ENCODE measurements around the gene SEPTIN7.
"Not testable (repeated sequence)": the region's sequence is repeated elsewhere in the genome, so short reads cannot be mapped to it uniquely, and the experiment has no call there.

The SEPTIN7 gene

DNA sequence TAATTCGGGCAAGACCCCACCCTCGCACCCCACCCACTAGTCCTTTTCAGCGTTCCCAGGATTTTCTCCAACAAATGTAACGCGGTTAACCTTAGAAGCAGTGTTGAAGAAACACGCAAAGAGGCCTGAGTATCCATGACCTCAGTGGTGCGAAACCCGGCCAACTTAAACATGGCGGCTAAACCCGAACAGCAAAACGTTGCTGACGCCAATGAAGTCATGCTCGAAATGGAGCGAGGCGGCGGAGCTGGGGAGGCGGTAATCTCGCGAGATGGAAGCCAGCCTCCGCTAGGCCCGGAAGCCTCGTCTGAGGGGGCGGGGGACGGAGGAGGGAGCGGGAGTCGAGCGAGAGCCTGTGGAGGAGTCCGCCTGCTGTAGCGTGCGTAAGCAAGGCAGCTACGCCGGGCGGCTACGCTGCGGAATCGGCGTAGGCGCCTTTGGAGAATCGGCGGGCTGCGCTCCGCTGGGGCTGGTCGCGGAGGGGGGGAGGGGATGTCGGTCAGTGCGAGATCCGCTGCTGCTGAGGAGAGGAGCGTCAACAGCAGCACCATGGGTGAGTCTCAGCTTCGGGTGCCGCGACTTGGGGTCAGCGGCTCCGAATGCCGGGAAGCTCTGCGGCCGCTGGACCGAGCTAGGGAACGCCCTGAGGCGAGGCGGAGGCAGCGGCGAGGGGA, at the start of gene SEPTIN7:
Gene SEPTIN7, plus strand, starts transcription at position 340 of the 674 bp plus-strand sequence. Its CDS starts 153 bp downstream, at position 493.
- DNase-seq, result peak; percentile 100

DNA sequence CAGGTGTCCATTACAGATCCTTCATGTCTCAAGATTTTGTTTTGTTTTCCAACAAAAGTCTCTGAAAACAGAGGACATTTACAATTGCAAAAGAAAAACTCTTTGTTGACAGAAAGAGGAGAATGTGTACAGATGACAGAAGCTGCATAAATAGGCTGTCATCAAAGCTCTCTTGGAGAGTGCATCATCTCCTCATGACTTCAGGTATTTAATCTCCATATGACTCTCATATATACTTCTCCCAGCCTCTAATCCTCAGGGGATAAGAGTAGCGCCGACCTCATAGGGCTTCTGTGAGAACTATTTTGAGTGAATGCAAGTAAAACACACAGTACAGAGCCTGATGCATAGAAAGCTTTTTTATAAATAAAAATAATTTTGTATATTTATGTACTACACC, 48.1 kb upstream of the SEPTIN7 start:
- no peak for DNase-seq

DNA sequence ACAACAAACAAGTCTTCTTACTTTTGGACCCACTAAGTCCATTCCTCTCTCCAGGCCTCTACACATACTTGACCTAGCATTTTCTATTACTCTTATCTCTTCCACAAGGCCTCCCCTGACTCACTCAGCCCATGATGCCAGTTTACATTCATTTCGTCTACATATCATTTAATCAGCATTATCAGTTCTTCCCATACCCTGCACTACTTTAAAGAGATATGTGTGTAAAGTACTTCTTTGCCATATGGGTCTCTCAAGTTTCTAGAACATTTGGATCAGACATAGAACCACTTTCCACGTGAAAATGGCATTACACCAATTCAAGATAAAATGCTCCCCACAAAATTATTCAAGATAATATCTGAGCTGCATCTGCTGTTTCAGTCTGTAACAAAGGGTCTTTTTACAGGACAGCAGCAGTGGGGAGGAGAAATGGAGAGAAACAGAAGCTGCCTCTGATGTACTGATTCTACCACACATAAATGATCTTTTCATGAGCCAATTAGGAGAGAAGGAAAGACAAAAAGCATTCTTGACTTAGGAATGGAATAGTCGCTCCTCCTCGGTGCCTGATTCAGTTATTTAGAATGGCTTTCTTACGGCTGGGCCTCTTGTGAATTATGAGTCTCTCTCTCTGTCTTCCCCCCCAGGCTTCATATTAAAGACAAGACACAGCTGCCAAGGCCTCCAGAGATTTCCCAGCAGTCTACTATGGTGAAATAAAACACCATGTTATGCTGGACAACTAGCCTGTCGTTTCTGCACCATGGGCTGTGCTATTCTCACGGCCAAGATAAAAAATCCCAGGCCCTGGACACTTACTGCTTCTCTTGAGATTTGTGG, 46.9 kb upstream of the SEPTIN7 start:
- DNase-seq, result no peak

DNA sequence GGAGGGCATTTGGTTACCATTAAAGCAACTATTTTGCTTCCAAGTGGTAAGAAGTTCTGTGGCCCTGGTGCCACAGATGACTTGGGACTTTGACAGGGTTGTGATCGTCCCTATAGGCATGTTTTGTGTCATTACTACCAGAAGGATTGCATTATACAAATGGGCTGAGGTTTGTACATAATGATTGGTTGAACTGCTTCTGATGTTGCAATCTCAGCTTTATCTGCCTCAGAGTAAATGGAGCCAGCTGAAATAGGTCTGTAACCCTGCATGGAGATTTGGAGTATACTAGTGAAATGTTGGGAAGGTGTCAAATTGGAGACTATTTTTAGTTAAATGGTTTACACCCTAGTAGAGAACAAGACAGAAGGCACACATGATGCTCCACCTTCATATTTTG, 46.1 kb upstream of the SEPTIN7 start:
- no peak for DNase-seq

DNA sequence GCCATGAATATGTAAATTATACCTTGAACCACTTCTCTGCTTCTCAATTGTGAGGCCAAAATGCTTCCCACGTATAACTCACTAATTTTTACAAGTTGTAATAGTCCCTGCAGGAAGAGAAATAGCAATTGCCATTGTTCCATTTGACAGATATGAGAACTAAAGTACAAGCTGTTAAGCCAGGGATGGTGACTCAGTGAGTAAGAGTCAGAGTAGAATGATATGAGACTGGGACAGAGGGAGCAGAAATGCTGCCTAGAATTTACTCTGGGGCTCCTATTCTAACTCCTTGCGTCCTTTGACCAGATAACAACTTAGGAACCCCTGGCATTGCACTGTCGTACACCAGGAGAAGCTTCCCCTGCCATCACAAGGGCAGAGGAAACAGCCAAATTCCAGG, 45.1 kb upstream of the SEPTIN7 start:
- no peak for DNase-seq

DNA sequence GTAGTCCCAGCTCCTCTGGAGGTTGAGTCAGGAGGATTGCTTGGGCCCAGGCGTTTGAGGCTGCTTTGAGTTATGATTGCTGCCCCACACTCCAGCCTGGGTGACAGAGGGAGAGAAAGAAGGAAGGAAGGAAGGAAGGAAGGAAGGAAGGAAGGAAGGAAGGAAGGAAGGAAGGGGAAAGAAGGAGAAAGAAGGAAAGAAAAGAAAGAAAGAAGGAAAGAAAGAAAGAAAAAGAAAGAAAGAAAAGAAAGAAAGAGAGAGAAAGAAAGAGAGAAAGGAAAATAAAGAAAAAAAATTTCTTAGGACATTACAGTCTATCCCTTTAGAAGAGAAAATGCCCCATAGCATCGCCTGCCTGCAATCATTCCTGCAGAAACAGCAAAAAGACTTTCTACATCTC, 44.4 kb upstream of the SEPTIN7 start:
- not testable (repeated sequence) for DNase-seq

DNA sequence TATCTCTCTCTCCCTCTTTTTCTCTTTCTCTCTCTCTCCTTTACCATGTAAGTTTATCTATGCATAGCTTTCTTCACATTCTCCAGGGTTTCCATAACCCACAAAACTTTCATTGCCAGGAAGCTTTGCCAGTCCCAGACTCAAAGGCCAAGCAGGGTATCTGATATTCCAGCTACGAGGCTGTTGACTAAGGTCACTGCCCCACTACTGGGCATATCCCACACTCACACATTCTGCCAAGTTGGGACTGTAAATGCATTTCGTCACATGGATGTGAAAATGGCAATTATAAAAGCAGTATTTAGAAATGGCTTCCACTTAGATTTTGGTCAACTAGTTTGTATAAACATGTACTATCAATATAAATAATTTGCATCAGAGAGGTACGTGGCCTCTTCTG, 43.3 kb upstream of the SEPTIN7 start:
- no peak for DNase-seq

DNA sequence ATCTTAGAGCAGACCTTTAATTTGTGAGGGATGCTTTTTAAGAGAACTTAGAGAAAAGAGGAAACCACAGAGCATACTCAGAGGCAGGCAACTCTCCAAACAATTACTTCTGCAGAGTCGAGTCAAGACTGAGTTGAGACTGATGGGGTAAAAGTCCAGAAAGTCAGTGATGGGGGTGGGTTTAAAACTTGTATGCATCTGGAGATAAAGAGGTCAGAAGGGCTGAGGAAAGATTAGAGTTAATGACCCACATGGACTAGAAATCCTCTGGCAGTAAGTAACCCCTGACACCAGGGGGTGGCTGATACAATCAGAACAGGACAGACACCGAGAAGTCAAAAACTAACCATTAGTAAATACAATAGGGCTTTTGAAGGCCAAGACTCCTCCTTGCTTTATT, 42.4 kb upstream of the SEPTIN7 start:
- DNase-seq, result no peak

DNA sequence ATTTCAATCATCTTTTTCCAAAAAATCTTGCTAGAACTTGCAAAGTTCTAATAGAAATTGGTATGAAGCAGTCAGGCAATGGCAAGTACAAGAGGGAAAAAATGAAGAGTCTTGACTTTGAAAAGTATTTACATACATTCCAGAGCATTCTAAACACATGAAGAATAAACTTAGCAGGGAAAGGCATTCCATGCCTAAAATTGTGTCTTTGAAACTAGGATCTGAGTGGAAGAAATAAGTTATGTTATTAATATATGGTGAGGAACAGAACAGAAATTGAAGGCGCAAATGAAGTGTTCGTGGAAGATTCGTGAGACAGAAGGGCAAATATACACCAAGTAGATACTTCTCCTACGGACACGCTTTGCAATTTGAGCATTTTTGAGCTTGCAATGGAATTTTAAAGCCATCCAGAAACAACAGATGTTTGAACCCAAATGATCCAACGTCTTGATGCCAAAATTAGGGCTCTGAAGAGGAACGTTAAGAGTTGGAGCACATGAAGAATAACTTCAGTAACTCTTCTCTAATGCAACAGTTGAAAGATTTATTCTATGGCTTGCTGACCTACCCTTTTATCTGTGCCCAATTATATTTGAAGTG, 40.6 kb upstream of the SEPTIN7 start:
- no peak for DNase-seq

DNA sequence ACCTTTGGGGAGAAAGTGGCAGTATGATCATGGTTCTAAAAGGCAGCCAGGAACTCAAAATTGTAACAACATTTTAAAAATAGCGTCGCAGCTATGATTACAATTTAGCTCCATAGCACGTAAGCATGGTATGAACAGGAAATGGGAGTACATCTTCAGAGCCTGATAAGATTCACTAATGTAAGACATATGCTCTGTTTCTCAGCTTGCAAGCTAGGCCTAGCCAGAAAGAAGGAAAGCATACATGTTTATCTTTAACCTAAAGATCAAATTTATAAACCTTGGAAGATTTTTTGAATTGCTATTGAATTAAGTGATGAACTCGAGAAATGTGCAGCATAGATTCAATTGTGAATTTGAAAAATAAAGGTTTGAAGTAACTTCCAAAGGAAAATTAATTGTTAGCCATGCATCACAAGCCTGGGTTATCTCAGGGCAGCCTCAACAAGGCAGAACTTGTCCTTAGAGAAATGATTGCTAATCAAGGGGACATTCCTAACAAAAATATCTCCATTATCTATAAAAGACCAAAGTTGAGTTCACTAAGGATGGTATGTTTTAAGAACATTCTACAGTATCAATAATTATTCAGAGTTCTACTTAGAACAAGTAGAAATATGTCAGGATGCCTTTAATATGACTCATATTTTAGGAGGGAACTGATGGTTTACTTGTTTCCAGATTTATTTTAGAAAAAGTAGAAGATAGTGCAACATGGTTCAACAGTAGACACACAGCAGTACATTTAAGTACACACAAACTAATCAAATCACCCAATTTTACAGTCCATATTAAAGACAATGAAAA, 38.8 kb upstream of the SEPTIN7 start:
- no peak for DNase-seq

DNA sequence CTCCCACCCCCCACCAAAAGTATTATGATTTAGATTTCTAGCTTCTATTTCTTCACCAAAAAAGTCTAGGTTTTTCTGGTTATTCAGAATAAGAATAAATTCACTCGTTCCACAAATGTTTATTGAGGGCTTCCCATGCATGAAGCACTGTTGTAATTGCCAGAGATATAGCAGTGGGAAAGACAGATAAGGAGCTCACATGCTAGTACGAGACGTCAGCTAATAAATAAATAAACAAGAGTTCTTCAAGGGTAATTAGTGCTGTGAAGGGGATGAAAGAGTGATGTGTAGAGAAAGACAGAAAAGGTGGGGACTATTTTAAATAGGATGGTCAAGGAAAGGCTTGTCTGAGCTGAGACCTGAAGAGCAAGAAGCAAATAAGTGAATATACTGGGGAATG, 38.1 kb upstream of the SEPTIN7 start:
- DNase-seq, result no peak

DNA sequence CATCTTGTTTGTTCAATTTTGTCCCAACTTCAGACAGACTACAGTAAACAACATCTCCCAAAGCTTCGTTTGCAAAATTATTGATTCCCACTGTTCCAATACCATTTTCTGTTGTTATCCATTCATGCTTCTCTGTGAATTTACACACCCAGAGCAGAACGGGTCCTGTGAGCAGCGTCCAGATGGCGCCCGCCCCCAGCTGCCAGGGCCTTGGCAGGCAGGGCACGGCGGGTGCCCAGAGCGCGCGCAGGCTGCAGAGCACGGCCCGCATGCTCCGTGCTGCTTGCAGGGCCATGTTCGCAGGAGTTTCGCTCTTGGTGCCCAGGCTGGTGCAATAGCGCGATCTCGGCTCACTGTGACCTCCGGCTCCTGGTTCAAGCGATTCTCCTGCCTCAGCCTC, 32.5 kb upstream of the SEPTIN7 start:
- no peak for DNase-seq

DNA sequence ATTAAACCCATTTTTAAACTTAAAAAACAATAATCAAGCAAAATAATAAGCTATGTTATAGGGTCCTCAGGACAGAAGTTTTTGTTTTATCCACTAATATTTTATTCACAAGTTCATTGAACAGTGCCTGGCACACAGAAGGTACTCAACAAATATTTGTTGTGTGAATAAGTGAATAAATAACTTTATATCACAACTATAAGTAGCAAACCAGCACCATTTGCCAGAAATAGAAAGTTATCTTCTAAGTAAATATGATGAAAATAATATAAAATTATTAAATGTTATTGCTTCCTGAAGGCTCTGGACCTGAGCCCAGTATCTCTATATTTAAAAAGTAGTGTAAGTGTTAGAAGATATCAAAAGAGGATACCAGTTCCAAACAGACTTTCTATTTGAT, 29.1 kb upstream of the SEPTIN7 start:
- DNase-seq, result no peak

DNA sequence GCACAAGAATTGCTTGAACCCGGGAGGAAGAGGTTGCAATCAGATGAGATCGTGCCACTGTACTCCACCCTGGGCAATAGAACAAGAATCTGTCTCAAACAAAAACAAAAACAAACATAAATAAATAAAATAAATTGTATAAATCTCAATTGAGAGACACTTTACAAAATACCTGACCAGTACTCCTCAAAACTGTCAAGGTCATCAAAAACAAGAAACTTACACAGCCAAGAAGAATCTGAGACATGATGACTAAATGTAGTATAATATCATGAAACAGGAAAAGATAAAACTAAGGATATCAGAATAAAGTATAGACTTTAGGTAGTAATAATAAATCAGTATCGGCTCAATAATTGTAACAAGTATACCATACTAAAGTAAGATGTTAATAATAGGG, 26.9 kb upstream of the SEPTIN7 start:
- no peak for DNase-seq

DNA sequence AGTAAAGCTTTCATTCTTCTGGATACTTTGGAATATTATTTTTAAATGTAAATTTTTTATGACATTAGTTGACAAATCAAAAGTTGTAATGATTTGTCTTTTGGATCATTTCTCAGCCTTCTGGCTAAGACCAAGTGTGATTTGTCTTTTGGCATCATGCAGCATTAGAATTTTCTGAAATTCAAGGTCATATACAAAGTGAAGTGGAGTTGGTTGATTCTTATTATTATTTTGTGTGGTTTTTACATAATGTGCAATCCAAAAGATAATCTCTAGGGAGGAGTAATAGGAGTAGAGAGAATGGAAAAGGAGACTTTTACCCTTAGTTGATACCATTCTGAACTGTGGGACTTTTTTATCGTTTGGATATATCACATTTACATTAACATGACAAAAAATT, 24.2 kb upstream of the SEPTIN7 start:
- DNase-seq, result no peak

DNA sequence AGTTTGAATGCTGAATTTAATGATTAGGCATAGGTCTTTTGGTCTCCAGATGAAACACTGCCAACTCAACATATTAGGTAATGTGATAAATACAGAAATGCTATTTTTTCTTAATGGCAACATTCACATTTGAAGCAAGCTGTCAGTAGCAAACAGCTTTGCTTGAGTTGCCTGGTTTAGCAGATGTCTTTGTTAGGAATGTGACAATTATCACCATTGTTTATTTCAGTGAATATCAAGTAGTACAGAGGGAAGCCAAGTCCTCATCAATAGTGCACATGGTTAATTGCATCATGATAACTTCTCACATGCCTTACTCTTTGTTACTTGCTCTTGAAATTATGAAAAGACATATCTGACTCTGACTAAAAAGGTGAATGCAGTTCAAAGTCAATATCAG, 23.7 kb upstream of the SEPTIN7 start:
- DNase-seq, result no peak

DNA sequence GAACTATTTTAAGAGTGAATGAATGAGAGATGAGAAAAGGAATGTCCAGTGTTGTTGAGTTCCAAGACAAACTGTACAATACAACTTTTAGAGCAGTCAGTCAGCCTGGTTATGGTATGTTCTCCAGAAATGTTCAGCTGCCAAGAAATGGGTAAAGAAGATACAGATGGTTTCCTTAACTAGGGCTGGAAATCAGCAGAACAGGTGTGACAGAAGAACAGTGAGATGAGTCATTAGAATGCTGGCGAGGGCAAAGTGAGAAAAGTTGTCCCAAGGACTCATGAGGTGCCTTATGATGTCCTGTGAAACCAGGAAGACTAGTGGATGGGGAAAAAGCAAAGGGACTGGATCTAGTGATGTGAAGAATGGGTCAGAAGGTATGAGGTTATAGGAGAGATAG, 20.8 kb upstream of the SEPTIN7 start:
- DNase-seq, result no peak

DNA sequence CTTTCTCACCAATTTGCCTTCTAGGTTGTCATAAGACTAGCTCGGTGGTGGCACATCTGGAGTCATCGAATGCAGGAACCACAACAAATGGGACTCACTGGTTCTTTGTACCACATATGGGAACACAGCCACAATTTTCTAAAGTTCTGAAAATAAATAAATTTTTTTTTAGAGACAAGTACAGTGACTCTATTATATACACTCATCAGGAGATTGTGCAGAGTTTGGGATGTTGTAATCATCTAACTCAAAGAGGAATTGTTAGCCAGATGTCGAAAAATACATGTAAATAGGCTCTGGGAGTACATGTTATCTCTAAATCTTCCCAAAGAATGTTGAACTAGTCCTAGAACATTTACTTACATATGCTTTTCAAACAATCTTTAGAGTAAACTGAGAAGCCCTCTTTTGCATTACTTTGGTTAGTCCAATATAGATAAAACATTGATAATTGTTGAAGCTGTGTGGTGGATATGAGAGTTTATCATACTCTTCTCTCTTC, 19.6 kb upstream of the SEPTIN7 start:
- DNase-seq, result no peak

DNA sequence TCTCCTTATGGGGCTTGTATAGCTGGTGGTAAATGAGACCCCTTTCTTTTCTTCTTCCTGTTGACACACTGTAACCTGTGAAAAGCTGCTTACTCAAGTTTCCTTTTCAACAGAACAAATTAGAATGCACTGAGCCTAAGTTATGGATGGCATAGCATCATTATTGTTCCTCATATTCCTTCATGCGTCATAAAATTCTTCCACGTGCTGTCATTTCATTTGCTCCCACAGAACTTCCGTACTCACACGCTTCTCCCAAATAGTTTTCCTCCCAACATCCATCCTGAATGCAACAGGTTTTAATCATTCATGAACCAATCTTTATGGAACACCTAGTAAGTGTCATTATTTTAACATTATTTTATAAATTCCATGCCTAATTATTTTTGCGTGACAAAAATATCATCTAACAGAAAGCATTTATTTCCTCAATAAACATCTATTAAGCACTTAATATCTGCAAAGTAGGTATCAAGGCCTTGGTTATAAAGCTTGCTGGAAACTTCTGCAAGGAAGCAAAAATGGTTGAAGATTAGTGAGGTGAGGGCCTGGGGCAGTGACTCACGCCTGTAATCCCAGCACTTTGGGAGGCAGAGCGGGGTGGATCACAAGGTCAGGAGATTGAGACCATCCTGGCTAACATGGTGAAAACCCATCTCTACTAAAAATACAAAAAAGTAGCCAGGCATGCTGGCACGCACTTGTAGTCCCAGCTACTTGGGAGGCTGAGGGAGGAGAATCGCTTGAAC, 18.9 kb upstream of the SEPTIN7 start:
- DNase-seq, result no peak

DNA sequence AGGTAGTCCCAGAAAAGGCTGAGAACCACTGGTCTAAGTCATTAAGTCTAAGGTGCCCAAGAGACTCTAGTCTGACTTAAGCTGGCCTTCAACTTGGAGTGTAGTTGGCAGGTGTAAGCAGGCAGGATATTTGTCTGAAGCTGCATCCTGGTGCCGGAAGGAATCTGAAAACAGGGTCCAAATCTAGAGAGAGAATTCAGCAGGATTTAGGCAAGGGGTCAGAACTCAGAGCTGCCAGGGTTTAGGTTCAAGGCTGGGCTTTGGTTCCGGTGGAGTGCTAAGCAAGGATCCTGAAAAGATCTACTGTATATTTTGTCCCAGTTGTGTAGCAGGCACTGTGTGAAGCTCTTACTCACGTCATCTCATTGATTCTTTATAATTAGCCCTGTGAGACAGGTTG, 16.5 kb upstream of the SEPTIN7 start:
- DNase-seq, result no peak

DNA sequence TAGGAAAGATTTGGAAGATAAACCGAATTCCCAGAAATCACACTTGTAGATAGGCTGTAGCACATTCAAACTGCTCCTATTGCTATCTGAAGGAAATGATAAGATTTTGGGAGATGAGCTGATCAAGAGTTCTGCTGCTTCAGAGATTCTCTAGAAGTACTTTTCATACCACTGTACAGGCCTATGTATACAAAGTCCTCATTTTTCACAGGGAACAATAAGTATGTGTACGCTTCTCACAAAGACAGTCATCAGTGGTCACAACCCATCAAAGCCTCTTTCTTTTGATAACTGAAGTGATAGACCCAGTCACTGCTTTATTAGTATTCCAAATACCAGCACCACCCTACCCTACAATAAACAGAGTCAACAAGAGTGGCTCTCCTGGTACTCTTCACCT, 15.6 kb upstream of the SEPTIN7 start:
- DNase-seq, result no peak

DNA sequence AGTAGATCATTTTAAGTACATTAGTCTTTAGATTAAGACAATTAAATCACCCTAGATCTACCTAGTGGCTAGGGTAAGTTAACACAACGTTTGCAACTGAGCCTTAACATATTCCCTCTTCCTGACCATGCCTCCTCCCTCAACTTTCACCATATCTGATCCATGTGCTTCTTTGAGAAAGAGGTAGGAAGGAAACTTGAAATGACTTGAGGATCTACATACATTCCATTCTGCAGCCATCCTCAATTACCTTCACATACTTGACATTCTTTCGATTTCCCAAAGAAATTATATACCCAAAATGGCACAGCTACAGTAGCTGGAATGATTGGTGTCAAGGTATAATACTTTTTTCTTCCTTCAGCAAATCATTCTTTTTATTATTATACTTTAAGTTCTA, 12.9 kb upstream of the SEPTIN7 start:
- DNase-seq, result no peak

All from suppressor macrophage treated with lipopolysaccharide for 4 hours (primary cell).